ENCODE results near the gene NAT14.
"Not testable (repeated sequence)": the region's sequence is repeated elsewhere in the genome, so short reads cannot be mapped to it uniquely, and the experiment has no call there.

NAT14 gene

GRCh38 chr19:55484593-55485438 is at the start of gene NAT14:
NAT14 (plus strand) TSS chr19:55485188; CDS start chr19:55485709, 521 bp downstream.
- peak; percentile 64 for DNase-seq

DNA sequence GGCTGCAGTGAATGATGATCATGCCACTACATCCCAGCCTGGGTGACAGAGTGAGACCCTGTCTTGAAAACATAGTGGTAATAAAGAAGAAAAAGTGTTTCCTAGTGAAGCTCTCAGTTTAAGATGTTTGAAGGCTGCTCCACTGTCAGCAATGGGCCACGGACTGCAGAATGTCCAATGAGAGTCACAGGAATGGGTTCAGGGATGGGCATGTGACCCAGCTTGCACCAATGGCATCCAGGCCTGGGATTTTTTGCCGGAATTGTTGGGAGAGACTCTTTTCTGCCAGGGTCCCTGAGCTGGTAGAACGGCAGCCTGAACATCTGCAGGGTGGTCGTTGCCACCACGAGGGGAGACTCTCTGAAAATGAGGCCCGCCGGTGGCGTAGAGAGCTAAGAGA is 48.1 kb upstream of the NAT14 start:
- DNase-seq, result no peak

DNA sequence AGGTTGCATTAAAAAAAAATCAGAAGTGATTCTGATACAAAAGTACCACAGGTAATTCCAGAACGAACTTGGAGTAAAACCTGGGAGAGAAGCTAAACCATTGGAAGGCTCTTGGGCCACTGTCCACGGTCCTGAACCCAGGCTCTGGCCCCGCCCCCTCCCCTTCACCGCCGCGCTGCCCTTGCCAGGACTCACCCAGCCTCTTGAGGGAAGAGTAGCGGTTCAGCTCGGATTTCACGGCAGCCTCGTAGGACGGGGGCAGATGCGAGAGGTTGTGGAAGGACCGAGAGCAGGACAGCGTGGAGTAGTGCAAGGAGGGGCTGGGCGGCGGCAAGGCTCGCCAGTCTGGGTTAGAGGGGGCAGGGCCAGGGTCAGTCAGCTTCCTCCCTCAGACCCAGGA is 47.6 kb upstream of the NAT14 start:
- no peak for DNase-seq

DNA sequence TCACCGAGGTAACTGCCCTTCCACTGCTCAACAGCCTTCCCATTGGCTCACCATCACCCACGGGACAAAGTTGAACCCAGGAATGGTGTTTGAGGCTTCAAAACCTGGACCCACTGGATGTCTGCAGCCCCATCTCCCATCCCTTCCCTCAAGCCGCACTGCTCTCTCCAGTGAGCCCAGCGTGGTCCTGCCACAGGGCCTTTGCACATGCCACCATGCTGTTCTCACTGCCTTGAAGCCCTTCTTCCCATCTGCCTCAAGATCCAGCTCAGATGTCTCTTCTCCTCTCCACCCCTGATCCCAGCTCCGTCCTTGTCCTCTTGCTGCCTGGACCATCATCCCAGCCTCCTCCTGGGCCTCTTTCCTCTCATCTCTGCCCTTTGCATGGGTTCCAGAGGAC is 45.9 kb upstream of the NAT14 start:
- DNase-seq, result no peak

GRCh38 chr19:55440411-55441105 is 44.4 kb upstream of the NAT14 start:
- no peak for DNase-seq

DNA sequence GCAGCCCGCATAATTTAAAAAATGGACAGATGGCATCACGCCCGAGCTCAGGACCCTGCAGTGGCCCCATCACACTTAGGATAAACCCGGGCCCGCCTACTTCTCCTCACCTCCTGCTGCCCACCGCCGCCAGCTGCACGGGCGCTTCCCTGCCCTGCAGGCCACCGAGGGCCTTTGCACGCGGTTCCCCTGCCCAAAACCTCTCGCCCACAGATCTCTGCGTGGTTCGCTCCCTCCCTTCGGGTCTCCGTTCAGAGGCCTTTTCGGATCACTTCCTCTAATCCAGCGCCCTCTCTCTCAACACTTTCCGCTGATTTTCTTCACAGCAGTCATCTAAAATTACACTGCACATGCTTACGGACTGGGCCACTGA is 43.7 kb upstream of the NAT14 start:
- no peak for DNase-seq

- DNase-seq, result no peak
Observed at GRCh38 chr19:55441692-55442321, 43.2 kb upstream of the NAT14 start.

GRCh38 chr19:55442372-55442961 is 42.5 kb upstream of the NAT14 start:
- DNase-seq, result no peak

DNA sequence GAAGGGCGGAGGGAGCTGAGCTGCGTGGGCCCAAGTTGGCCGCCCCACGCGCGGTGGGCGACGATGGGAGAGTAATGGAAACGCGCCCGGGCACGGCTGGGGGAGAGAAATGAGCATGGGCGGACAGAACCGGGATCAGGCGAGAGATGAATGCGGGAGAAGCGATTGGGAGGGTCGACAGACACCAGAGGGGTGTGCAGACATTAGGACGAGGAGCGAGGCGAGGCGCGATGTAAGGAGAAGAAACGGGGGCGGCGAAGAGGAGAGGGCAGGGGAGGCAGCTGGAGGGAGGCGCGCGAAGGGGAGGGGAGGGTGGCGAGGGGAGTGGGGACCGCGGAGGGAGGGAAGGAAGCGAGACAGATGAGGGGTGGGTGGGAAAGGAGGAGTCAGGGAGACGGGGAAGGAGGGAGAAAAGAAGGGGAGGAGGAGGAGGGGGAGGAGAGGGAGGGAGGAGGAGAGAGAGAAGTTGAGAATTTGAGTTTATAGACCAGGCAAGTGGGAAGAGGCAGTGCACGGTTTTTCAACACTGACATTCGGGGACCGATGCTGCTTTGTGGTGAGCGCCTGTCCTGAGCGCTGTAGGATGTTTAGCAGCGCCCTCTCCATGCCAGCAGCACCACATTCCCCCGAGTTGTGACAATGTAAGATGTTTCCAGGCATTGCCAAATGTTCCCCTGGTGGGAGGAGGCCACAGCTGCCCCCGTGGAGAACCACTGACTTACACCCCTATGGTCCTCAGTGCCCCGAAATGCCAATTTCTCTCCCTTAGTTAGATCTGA is 41.8 kb upstream of the NAT14 start, which contains the start of gene SHISA7:
Gene SHISA7 (minus strand): TSS at position 256 of the 779 bp plus-strand sequence. CDS start 437 bp downstream, outside the sequence.
- no peak for DNase-seq

- no peak for DNase-seq
Observed at GRCh38 chr19:55443824-55444480, 41.0 kb upstream of the NAT14 start.

GRCh38 chr19:55444646-55445045 is 40.3 kb upstream of the NAT14 start:
- DNase-seq, result no peak

GRCh38 chr19:55446060-55446459 is 38.9 kb upstream of the NAT14 start:
- DNase-seq, result no peak

DNA sequence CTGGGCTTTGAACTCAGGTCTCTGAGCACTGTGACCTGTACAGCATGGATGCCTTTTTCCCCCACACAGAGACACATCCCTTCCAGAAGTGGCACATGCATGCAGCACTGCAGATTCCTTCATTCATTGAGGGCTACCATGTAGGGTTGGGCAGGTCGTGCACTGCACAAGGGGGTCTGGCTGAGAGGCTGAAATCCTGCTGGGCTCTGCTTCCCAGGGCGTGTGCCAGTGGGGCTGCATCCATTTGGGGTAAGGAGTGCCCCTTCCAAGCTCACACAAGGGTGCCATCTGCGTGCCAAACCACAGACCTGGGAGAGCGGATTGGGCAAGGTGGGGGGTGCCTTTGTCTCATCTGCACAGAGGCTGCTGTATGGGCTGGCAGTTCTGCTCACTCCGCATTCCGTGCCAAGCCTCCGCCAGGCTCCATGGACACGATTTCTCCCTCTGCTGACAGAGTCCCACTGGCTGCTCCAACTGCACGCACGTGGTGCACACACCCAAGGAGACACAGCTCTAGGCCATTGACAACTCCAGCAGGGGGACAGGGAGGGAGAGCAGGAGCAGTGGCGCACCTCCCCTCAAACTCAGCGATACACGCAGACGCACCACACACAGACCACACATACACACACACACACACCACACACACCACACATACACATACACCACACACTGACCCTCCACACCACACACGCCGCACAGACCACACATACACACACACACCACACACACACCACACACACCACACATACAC is 37.4 kb upstream of the NAT14 start:
- no peak for DNase-seq

DNA sequence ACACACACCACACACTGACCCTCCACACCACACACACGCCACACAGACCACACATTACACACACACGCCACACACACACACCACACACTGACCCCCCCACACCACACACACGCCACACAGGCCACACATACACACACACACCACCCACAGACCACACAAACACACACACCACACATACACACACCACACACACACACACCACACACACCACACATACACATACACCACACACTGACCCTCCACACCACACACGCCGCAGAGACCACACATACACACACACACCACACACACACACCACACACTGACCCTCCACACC is 36.9 kb upstream of the NAT14 start:
- not testable (repeated sequence) for DNase-seq

- no peak for DNase-seq
Observed at GRCh38 chr19:55449469-55449868, 35.5 kb upstream of the NAT14 start.

GRCh38 chr19:55451163-55451964 is 33.6 kb upstream of the NAT14 start:
- peak; percentile 26 for DNase-seq

DNA sequence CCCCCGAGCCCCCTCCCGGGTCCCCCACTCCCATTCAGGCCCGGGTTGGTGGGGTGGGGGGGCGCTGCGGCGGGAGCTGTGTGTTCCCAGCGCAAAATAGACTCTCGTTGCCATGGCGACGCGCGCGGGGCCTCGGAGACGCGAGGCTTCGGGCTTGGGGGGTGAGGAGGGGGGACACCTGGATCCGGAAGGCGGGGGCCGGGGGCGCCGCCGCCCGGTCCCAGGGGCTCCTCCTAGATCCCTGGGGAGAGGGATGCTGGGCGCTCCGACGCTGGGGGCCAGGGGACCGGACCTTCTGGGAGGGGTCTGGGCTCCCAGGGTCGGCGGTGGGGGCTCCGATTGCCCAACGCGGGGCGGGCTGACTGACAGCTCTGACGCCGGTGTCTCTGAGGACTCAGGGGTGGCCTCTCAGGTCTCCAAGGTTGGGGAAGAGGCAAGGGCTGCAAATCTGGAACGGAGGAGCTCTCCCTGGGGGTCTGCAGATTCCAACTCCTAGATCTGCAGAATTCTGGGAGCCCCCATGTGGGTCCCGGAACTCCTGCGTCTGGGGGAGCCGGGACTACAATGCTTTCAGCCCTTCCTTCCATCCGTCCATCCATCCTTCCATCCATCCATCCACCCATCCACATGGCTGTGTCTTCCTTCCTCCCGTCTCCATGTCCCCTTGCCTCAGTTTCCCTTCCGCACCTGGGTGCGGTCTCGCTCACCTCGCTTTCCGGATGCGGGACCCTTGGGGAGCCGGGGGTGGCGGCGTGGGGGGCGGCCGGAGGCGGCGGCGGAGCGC is 32.8 kb upstream of the NAT14 start:
- DNase-seq, result no peak

DNA sequence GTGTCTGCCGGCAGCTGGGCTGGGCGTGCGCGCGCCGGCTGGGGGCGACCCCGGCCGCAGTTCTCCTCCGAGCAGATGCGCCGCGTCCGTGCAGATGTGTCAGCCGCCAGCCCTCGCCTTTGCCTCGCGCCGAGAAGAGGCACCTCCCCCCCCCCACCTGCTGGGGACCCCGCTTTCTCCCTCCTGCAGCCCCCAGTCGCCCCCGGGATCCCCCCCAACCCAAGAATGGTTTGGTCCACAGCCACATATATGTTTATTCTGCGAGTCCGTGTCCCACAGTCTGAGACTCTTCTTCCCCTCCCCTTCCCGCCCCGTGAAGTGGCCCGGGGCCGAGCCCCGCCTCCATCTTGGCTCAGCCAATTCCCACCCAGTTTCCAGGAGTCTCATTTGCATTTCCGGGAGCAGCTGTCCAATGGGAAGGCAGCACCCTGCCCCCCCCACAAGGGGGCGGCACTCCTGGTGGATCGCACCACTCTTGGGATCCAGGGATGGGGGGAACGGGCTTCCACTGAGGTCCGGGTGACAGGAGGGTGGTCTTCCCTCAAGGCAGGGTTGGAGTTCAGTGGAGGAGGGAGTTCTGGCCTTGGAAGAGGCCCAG is 32.1 kb upstream of the NAT14 start:
- DNase-seq, result peak; percentile 33

Measured in stimulated activated CD4-positive, alpha-beta T cell treated with anti-CD3 and anti-CD28 coated beads, Interleukin-4, amount 100 ng/mL, for 1 hour (primary cell).